Esophagus squamous epithelium (tissue), 4 donors: ENCODE data around the gene POU2AF3.

Source experiments
- CTCF ChIP-seq, 6 experiments: fragments of 450-650 bp in 4 of 6; fragments of 200-600 bp in 2 of 6; sonication (generic) in 2 of 6; IDR thresholded peaks; one replicate each; pipeline ENCODE4 v1.5.1; 2016 to 2019; ENCODE audit warnings: antibody characterized with exemption in 6 of 6, mild to moderate bottlenecking in 4 of 6, moderate library complexity in 4 of 6
- POLR2A ChIP-seq, 4 donors: fragments of 450-650 bp; IDR thresholded peaks; one replicate each; pipeline ENCODE4 v1.6.1; 2017; ENCODE audit warnings: antibody characterized with exemption in 4 of 4, mild to moderate bottlenecking in 4 of 4, moderate library complexity in 3 of 4

- TF ChIP-seq CTCF (IDR thresholded peaks at IDR 0.05) = no peak
- no peak for TF ChIP-seq POLR2A (IDR thresholded peaks at IDR 0.05)
These were observed 32.0 kb downstream of the POU2AF3 start for GRCh38 chr11:111330234-111330893.
